Heart left ventricle (tissue), 16 donors: ENCODE results near the gene C1QTNF1. TPM values are rescaled to one million over a fixed set of nuclear protein-coding genes. Genes with fewer than 3 reads are reported as not detected.

ENCODE experiments used
- ATAC-seq, 4 donors: fragments of 200-7000 bp; cut with Tn5 transposase; one replicate each; pipeline ENCODE4 v1.9.1; 2020 to 2022; ENCODE audit warnings: moderate library complexity in 4 of 4, mild to moderate bottlenecking in 3 of 4, moderate number of reproducible peaks in 1 of 4
- DNase-seq, 5 donors: peaks; one replicate each; pipeline ENCODE4 v3.0.0-alpha.2; 2020
- H3K27ac ChIP-seq, 12 donors: fragments of 200-600 bp; sonication (generic) in 4 of 12; one replicate each; pipeline versions ENCODE4 v1.5.0 to v1.8.0; 2016 to 2022; ENCODE audit warnings: mild to moderate bottlenecking in 2 of 12
- H3K27me3 ChIP-seq, 9 donors: fragments of 200-600 bp; sonication (generic) in 2 of 9; one replicate each; pipeline versions ENCODE4 v1.5.1 to v1.8.0; 2016 to 2022; ENCODE audit warnings: mild to moderate bottlenecking in 3 of 9
- H3K36me3 ChIP-seq, 9 donors: fragments of 200-600 bp; sonication (generic) in 2 of 9; one replicate each; pipeline versions ENCODE4 v1.5.0 to v1.8.0; 2018 to 2022; ENCODE audit warnings: mild to moderate bottlenecking in 2 of 9
- H3K4me1 ChIP-seq, 12 donors: fragments of 200-600 bp; sonication (generic) in 4 of 12; one replicate each; pipeline versions ENCODE4 v1.5.0 to v1.8.0; 2016 to 2022; ENCODE audit warnings: mild to moderate bottlenecking in 3 of 12
- H3K4me3 ChIP-seq, 12 donors: fragments of 200-600 bp; sonication (generic) in 4 of 12; one replicate each; pipeline versions ENCODE4 v1.5.0 to v1.8.0; 2017 to 2022; ENCODE audit warnings: mild to moderate bottlenecking in 9 of 12, moderate library complexity in 4 of 12
- H3K9me3 ChIP-seq, 12 donors: fragments of 200-600 bp; sonication (generic) in 4 of 12; one replicate each; pipeline versions ENCODE4 v1.5.0 to v1.8.0; 2016 to 2022; ENCODE audit warnings: mild to moderate bottlenecking in 1 of 12
- POLR2A ChIP-seq, 2 donors: fragments of 450-650 bp; IDR thresholded peaks; one replicate each; pipeline ENCODE4 v1.6.1; 2017; ENCODE audit warnings: antibody characterized with exemption in 2 of 2, mild to moderate bottlenecking in 2 of 2, moderate library complexity in 2 of 2
- WGBS, 4 donors: extraction: QIAGEN DNeasy Blood & Tissue Kit in 2 of 4; methylation state at CpG; one replicate each; pipeline versions ENCODE4 v1.1.5 to v1.1.7; 2013 to 2018; 5-methylcytosine and 5-hydroxymethylcytosine counted together
- intact Hi-C, 10 donors: fragments of 100-400 bp; cut with DNase I; formaldehyde crosslinking; loops; one replicate each; pipeline versions ENCODE4 v1.11.1 to v1.14.2; 2022
- polyA plus RNA-seq, 2 donors: library from polyadenylated mRNA; stranded (reverse); fragments of 200-250 nt; gene quantifications; one replicate each; pipeline ENCODE4 v1.2.3, GENCODE V29; 2013
- total RNA-seq, 9 donors: library from RNA; depleted of rRNA in 2 of 9; stranded (reverse); fragments of >200 nt in 2 of 9; fragmentation: NEBNext Ultra II Directional in 3 of 9; extraction: Animal tissue kit (Norgen Biotek cat#: 25700) in 3 of 9; gene quantifications; one replicate each; pipeline versions ENCODE4 v1.1.0 to v1.2.4, GENCODE V29; 2016 to 2023
- TF ChIP-seq, protein P1 (sequence below), 12 donors: fragments of 200-600 bp; sonication (generic) in 4 of 12; IDR thresholded peaks; one replicate each; pipeline versions ENCODE4 v1.5.0 to v1.8.0; 2018 to 2022; ENCODE audit warnings: antibody characterized with exemption in 12 of 12, mild to moderate bottlenecking in 5 of 12
- donor health status: ischemic (EF 13 %, LVEDD 7.1; RV severe dilation, severe dysfunction).
- donor health status: healthy with polysubstance abuse.
- donor health status: DM: no; HTN: yes; CAD: no.
- donor health status: DM: no; HTN: no; CAD: no.
- donor health status: ischemic (EF 25% LVEDD 6.9; RV normal size, moderate dysfunction).
- donor health status: ischemic (EF 25% LVEDD 5.7; RV mildly dilated, moderate dysfunction).
- donor health status: healthy.
- donor health status: DM: yes; HTN: yes; CAD: no.
- donor health status: ischemic (EF 35%, LVEDD 5.7; RV mildly dilated, moderate dysfunction).
- donor health status: nonischemic (EF 11% LVEDD 7.7; RV severe dilation, severe dysfunction).
- donor health status: DM: yes; HTN: yes; CAD: no.
- donor health status: PGD.
- donor health status: ischemic (EF 29% LVEDD 5.4; RV normal size, mild dysfunction).
- donor health status: nonischemic (EF 23%, LVEDD 6.1; RV moderate dilation, normal function).

C1QTNF1 gene
- total and polyA plus RNA-seq, 11 donors, result 37.0 to 406 (median 85.5) TPM

DNA sequence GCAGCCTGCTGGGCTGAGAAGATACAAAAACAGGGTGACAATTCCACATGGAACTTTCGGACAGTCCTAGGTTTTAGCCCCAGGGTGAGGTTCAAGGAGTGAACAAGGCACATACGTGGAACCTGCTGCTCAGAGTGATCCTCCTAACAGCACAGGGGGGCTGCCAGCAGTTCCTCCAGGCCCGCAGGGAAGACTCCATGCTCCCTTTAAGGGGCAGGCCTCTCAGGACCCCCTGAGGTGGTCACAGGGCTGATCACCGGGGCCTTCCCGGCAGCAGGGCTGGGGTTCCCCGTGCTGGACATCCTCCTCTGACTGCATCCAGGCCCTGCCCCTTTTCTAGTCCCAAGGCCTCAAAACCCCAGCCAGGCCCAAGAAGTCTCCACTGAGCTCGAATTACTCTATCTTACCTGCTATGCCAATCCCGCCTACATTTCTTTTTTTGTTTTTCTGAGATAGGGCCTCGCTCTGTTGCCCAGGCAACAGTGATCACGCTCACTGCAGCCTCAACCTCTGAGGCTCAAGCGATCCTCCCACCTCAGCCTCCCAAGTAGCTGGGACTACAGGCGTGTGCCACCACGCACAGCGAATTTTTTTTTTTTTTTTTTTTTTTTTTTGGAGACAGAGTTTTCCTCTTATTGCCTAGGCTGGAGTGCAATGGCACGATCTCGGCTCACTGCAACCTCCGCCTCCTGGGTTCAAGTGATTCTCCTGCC, 24.8 kb upstream of the C1QTNF1 start:
- no peaks in the 10 kb centered on the region for H3K27me3 ChIP-seq
- H3K4me3 ChIP-seq, result no peak overlapping the region
- DNase-seq (peak in 1 of 5 donors; percentile 23), ATAC-seq (no peak)
- intact Hi-C loops, result loop anchor here in 1 of 10 donors (5.0 kb wide), 1 partner anchor 393 kb away; no protein-coding TSS in a partner anchor
- no peaks in the 10 kb centered on the region for H3K9me3 ChIP-seq
- TF ChIP-seq, protein P1, sequence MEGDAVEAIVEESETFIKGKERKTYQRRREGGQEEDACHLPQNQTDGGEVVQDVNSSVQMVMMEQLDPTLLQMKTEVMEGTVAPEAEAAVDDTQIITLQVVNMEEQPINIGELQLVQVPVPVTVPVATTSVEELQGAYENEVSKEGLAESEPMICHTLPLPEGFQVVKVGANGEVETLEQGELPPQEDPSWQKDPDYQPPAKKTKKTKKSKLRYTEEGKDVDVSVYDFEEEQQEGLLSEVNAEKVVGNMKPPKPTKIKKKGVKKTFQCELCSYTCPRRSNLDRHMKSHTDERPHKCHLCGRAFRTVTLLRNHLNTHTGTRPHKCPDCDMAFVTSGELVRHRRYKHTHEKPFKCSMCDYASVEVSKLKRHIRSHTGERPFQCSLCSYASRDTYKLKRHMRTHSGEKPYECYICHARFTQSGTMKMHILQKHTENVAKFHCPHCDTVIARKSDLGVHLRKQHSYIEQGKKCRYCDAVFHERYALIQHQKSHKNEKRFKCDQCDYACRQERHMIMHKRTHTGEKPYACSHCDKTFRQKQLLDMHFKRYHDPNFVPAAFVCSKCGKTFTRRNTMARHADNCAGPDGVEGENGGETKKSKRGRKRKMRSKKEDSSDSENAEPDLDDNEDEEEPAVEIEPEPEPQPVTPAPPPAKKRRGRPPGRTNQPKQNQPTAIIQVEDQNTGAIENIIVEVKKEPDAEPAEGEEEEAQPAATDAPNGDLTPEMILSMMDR (IDR thresholded peaks at IDR 0.05), result no peak
- no peak for TF ChIP-seq POLR2A (IDR thresholded peaks at IDR 0.05)
- peaks cover 0 to 43% (median 19%) of the 10 kb centered on the region in 12 donors for H3K4me1 ChIP-seq
- H3K36me3 ChIP-seq, result peaks cover 0 to 56% (median 32%) of the 10 kb centered on the region in 9 donors
- 91 to 94% (median 94%) methylated on average over 16 to 17 of the region's 17 CpGs for WGBS, 4 donors
- H3K27ac ChIP-seq, result peak overlapping the region in 11 of 12 donors; percentile 41 to 70 (median 53)

- ATAC-seq (no peak), DNase-seq (no peak)
- Histone ChIP-seq H3K36me3 (peaks cover 0 to 49% (median 27%) of the 10 kb centered on the region in 9 donors), H3K4me1 (peaks cover 0 to 43% (median 19%) of the 10 kb centered on the region in 12 donors), H3K27ac (no peak overlapping the region), H3K4me3 (no peak overlapping the region), H3K27me3 (no peaks in the 10 kb centered on the region), H3K9me3 (no peaks in the 10 kb centered on the region)
- intact Hi-C loops, result loop anchor here in 1 of 10 donors (5.0 kb wide), 1 partner anchor 392 kb away; no protein-coding TSS in a partner anchor
- TF ChIP-seq POLR2A (IDR thresholded peaks at IDR 0.05), result no peak
- TF ChIP-seq, protein P1 (IDR thresholded peaks at IDR 0.05), result no peak
- WGBS, 4 donors, result 93 to 96% (median 95%) methylated on average over 11 to 12 of the region's 12 CpGs
These were observed 24.0 kb upstream of the C1QTNF1 start for GRCh38 chr17:78999947-79000395.

- Histone ChIP-seq H3K4me1 (peaks cover 0 to 48% (median 22%) of the 10 kb centered on the region in 12 donors), H3K27me3 (no peaks in the 10 kb centered on the region), H3K36me3 (peaks cover 0 to 45% (median 22%) of the 10 kb centered on the region in 9 donors), H3K9me3 (no peaks in the 10 kb centered on the region), H3K4me3 (no peak overlapping the region), H3K27ac (no peak overlapping the region)
- DNase-seq, result peak in 1 of 5 donors; percentile 37
- intact Hi-C loops, result no loop called here
- 78 to 85% (median 83%) methylated on average over 25 of the region's 25 CpGs for WGBS, 4 donors
- peak in 1 of 4 donors; percentile 19 for ATAC-seq
- no peak for TF ChIP-seq POLR2A (IDR thresholded peaks at IDR 0.05)
- TF ChIP-seq, protein P1 (IDR thresholded peaks at IDR 0.05), result no peak
These were observed 23.4 kb upstream of the C1QTNF1 start for GRCh38 chr17:79000396-79001189.
